Measurements from ENCODE around the gene INO80D.

The INO80D gene

GRCh38 chr2:205965707-205966106 is 120.3 kb downstream of the INO80D start:
- H3K4me3 ChIP-seq = no peak overlapping the region
- H3K27ac ChIP-seq = no peak overlapping the region
- no peak for DNase-seq (ENCODE audit: low spot score)
- no peak for TF ChIP-seq CTCF (IDR thresholded peaks at IDR 0.05)

GRCh38 chr2:205964111-205964761 is 121.7 kb downstream of the INO80D start:
- DNase-seq (ENCODE audit: low spot score) = no peak
- H3K4me3 ChIP-seq = no peak overlapping the region
- TF ChIP-seq CTCF (IDR thresholded peaks at IDR 0.05) = no peak
- H3K27ac ChIP-seq = no peak overlapping the region

GRCh38 chr2:205959521-205959920 is 126.5 kb downstream of the INO80D start:
- TF ChIP-seq CTCF (IDR thresholded peaks at IDR 0.05) = no peak
- DNase-seq (ENCODE audit: low spot score) = no peak
- H3K27ac ChIP-seq = no peak overlapping the region
- H3K4me3 ChIP-seq = no peak overlapping the region

GRCh38 chr2:205957452-205958154 is 128.4 kb downstream of the INO80D start:
- TF ChIP-seq CTCF (IDR thresholded peaks at IDR 0.05) = no peak
- no peak for DNase-seq (ENCODE audit: low spot score)
- H3K27ac ChIP-seq = no peak overlapping the region
- no peak overlapping the region for H3K4me3 ChIP-seq

- H3K27ac ChIP-seq = no peak overlapping the region
- no peak overlapping the region for H3K4me3 ChIP-seq
- no peak for TF ChIP-seq CTCF (IDR thresholded peaks at IDR 0.05)
- no peak for DNase-seq (ENCODE audit: low spot score)
Observed at GRCh38 chr2:205954707-205955106, 131.3 kb downstream of the INO80D start.

GRCh38 chr2:205952282-205952681 is 133.7 kb downstream of the INO80D start:
- no peak overlapping the region for H3K27ac ChIP-seq
- no peak for TF ChIP-seq CTCF (IDR thresholded peaks at IDR 0.05)
- DNase-seq (ENCODE audit: low spot score) = no peak
- H3K4me3 ChIP-seq = no peak overlapping the region

- no peak for DNase-seq (ENCODE audit: low spot score)
- Histone ChIP-seq H3K27ac (no peak overlapping the region), H3K4me3 (no peak overlapping the region)
- TF ChIP-seq CTCF (IDR thresholded peaks at IDR 0.05) = no peak
Observed at GRCh38 chr2:205948883-205949282, 137.1 kb downstream of the INO80D start.

Measured in coronary artery (tissue), 2 donors.